ENCODE data around the gene SORCS2.

Gene SORCS2

GRCh38 chr4:7462509-7462971 lies 270.2 kb downstream of the SORCS2 start:
- no peak overlapping the region for H3K4me3 ChIP-seq (ENCODE audit: low read depth, low read length)
- POLR2A ChIA-PET: interaction anchor here (0.7 kb wide), 1 partner anchor 136 kb away, joined by 3 read pairs; no protein-coding TSS in a partner anchor
- CTCF ChIA-PET: interaction anchor here (3.3 kb wide), 1 partner anchor 257 kb away, joined by 14 read pairs; no protein-coding TSS in a partner anchor
- TF ChIP-seq CTCF (IDR thresholded peaks at IDR 0.05; ENCODE audit: insufficient read depth, low read length, missing control alignments): no peak
- DNase-seq (ENCODE audit: low read depth, low spot score): no peak

- POLR2A ChIA-PET: no interaction called here
- CTCF ChIA-PET: interaction anchor here (3.3 kb wide), 1 partner anchor 256 kb away, joined by 14 read pairs; no protein-coding TSS in a partner anchor
- no peak overlapping the region for H3K4me3 ChIP-seq (ENCODE audit: low read depth, low read length)
- no peak for DNase-seq (ENCODE audit: low read depth, low spot score)
- no peak for TF ChIP-seq CTCF (IDR thresholded peaks at IDR 0.05; ENCODE audit: insufficient read depth, low read length, missing control alignments)
Observed at GRCh38 chr4:7463566-7464258, 271.4 kb downstream of the SORCS2 start.

- TF ChIP-seq CTCF (IDR thresholded peaks at IDR 0.05; ENCODE audit: insufficient read depth, low read length, missing control alignments): no peak
- POLR2A ChIA-PET: no interaction called here
- no peak for DNase-seq (ENCODE audit: low read depth, low spot score)
- no peak overlapping the region for H3K4me3 ChIP-seq (ENCODE audit: low read depth, low read length)
- CTCF ChIA-PET: interaction anchor here (3.3 kb wide), 1 partner anchor 255 kb away, joined by 14 read pairs; no protein-coding TSS in a partner anchor
Observed at GRCh38 chr4:7464259-7464655, 271.9 kb downstream of the SORCS2 start.

GRCh38 chr4:7465017-7465416 lies 272.7 kb downstream of the SORCS2 start:
- H3K4me3 ChIP-seq (ENCODE audit: low read depth, low read length): no peak overlapping the region
- DNase-seq (ENCODE audit: low read depth, low spot score): no peak
- no peak for TF ChIP-seq CTCF (IDR thresholded peaks at IDR 0.05; ENCODE audit: insufficient read depth, low read length, missing control alignments)
- ChIA-PET POLR2A (no interaction called here), CTCF (interaction anchor here (0.7 to 3.3 kb wide), 2 partner anchors 255 kb away, joined by 3 to 14 read pairs; no protein-coding TSS in a partner anchor)

- TF ChIP-seq CTCF (IDR thresholded peaks at IDR 0.05; ENCODE audit: insufficient read depth, low read length, missing control alignments): no peak
- H3K4me3 ChIP-seq (ENCODE audit: low read depth, low read length): no peak overlapping the region
- no peak for DNase-seq (ENCODE audit: low read depth, low spot score)
- CTCF ChIA-PET: interaction anchor here (1.3 kb wide), 1 partner anchor 254 kb away, joined by 4 read pairs; no protein-coding TSS in a partner anchor
- POLR2A ChIA-PET: no interaction called here
Observed at GRCh38 chr4:7466215-7466614, 273.9 kb downstream of the SORCS2 start.

GRCh38 chr4:7466904-7467303 lies 274.6 kb downstream of the SORCS2 start:
- POLR2A ChIA-PET: no interaction called here
- CTCF ChIA-PET: interaction anchor here (1.3 kb wide), 1 partner anchor 253 kb away, joined by 4 read pairs; no protein-coding TSS in a partner anchor
- DNase-seq (ENCODE audit: low read depth, low spot score): no peak
- no peak overlapping the region for H3K4me3 ChIP-seq (ENCODE audit: low read depth, low read length)
- TF ChIP-seq CTCF (IDR thresholded peaks at IDR 0.05; ENCODE audit: insufficient read depth, low read length, missing control alignments): no peak
